Measurements from ENCODE around the gene DGLUCY.
A peak's percentile ranks its signal among the peaks of the same experiment; 100 is the strongest.
"Not testable (repeated sequence)": the region's sequence is repeated elsewhere in the genome, so short reads cannot be mapped to it uniquely, and the experiment has no call there.

The DGLUCY gene

DNA sequence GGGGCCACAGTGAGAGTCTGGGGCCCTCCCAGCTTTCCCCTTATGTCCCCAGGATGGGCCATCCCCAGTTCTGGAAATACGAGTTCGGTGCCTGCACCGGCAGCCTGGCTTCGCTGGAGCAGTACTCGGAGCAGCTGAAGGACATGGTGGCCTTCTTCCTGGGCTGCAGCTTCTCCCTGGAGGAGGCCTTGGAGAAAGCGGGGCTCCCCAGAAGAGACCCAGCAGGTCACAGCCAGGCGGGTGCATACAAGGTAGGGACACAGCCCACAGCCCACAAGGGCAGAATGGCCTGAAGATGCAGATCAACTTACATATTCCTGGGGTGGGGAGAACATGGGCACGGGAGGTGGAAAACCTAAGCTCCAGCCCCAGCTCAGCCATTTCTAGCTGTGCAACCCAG is 56.1 kb downstream of the DGLUCY start:
- DNase-seq = no peak

- DNase-seq = no peak
Measured at GRCh38 chr14:91170504-91171121, 56.7 kb downstream of the DGLUCY start.

DNA sequence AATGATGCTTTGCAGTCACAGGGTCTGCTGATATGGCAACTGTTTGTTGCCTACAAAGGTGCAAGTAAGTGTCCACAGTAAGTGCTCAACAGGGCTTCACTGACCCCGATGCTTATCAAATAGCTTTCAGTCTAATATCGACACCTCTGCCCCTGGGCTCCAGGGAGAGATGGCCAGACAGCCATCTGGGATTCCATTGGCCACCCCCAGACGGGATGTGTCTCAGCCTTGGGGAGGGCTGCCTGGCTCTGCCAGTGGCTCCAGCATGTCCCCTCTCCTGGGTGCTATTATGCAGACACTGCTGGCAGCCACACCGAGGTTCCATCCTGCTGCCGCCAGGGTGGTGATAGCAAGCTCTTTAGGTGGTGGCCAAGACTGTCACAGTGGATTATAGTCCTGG is 57.4 kb downstream of the DGLUCY start:
- DNase-seq = no peak

DNA sequence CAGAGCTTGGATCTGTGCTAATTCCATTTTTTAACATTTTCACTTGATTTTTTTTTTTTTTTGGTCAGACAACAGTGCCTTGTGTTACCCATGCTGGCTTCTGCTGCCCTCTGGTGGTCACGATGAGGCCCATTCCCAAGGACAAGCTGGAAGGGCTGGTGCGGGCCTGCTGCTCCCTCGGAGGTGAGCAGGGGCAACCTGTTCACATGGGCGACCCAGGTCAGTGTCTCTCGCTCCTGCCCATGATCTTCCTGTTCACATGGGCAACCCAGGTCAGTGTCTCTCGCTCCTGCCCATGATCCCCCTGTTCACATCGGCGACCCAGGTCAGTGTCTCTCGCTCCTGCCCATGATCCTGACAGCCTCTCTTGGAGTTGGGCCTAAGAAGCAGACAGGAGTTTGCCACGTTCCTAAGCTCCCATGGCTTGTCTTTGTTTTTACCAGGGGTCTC is 59.4 kb downstream of the DGLUCY start:
- peak; percentile 72 to 86 (median 78) for DNase-seq

DNA sequence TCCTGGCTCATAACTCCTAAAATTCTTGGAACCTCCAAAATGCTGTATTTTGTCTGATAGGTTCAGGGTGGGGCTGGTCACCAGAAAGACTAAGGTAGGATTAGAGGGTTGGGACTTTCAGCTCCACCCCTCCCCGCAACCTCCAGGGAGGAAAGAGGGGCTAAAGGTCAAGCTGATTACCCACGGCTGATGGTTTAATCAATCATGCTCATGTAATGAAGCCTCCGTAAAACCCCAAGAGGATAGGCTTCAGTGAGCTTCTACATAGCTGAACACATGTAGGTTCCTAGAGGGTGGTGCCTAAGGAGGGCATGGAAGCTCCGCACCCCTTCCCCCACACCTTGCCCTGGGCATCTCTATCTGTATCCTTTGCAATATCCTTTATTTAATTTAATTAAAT is 60.0 kb downstream of the DGLUCY start:
- DNase-seq = no peak

- DNase-seq = peak; percentile 15 to 45 (median 44)
Measured at GRCh38 chr14:91175291-91176201, 61.7 kb downstream of the DGLUCY start.

- DNase-seq = peak; percentile 67 to 77 (median 74)
Measured at GRCh38 chr14:91177073-91178034, 63.5 kb downstream of the DGLUCY start.

GRCh38 chr14:91180611-91181010 is 66.7 kb downstream of the DGLUCY start:
- no peak for DNase-seq

DNA sequence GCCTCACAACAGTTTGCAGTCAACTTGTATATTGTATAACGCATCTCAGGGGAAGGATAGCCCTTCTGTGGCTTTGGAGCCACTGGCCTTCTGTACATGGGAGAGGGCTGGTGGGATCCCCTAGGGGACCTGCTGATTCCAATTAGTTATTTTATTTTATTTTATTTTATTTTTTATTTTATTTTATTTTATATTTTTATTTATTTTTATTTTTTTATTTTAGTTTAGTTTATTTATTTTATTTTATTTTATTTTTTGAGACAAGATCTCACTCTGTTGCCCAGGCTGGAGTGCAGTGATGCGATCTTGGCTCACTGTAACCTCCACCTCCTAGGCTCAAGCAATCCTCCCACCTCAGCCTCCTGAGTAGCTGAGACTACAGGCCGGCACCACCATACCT is 68.9 kb downstream of the DGLUCY start:
- DNase-seq = not testable (repeated sequence)

DNA sequence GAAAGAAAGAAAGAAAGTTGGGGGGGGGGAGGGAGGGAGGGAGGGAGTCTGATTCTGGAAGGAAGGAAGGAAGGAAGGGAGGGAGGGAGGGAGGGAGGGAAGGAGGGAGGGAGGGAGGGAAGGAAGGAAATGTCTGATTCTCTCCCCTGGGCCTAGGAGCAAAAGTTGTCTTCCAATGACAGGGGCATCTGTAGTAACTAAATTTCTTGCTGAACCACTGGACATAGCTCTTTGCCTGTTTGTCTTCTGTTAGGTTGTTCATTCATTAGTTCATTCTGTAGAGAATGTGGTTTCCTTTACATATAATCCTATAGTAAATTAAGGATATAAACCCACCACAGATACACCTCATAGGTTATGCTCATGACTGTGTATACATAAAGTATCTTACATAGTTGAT is 70.7 kb downstream of the DGLUCY start:
- DNase-seq = no peak

GRCh38 chr14:91185721-91186120 is 71.8 kb downstream of the DGLUCY start:
- DNase-seq = no peak

DNA sequence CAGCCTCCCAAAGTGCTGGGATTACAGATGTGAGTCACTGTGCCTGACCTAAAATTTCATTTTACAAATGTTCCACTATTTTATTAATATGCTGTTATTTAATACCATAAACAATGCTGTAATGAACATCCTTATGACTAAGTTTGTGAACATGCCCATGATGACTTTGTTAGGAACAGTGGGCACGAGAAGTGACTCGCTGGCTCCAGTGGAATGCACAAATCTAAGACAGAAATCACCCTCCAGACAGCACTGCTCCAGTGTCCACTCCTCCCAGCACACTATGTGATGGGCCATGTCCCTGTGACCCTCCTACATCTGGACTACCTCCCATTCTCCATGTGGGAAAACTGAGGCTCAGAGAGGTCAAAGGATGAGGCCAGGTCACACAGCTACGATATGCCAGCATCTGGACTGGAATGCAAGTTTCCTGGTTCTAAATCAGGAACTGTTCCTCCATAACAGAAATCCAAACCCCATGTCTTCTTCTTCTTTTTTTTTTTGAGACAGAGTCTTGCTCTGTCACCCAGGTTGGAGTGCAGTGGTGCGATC is 72.7 kb downstream of the DGLUCY start:
- no peak for DNase-seq

DNA sequence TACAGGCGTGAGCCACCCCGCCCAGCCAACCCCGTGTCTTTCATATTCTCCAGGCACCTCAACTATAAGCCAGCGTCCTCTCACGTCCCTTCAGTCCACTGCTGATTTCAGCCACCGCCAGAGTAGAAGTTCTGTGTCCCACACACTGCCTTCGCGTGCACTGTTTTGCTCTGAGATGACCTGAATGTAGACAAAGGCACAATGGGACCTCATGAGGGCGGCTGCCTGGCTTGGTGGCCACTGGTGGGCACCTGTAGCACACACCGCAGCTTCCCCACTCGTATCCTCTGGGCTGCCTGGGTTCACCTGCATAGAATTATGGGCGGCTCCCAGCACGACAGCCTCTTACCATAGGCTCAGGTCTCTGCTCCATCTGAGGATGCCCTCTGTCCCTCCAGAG is 73.4 kb downstream of the DGLUCY start:
- DNase-seq = no peak

DNA sequence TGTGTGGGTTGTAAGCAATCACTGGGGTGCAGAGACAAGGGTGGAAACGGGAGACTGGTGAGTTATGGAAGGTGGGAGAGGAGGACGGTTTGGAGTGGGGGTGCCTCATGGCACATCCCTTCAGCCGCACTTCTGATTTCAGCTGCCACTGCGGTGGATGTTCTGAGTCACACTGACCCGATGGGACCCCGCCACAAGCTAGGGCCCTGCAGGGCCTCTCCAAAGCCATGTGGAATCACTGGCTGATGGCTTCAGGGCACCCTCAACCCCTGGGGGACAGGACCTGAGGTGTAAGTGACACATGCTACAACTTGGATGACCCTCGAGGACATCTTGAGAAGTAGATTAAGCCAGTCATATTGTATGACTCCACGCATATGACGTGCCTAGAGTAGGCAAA is 77.0 kb downstream of the DGLUCY start:
- no peak for DNase-seq

GRCh38 chr14:91193069-91193468 is 79.2 kb downstream of the DGLUCY start:
- no peak for DNase-seq

GRCh38 chr14:91195881-91196280 is 82.0 kb downstream of the DGLUCY start:
- no peak for DNase-seq

- DNase-seq = no peak
Measured at GRCh38 chr14:91197631-91198030, 83.8 kb downstream of the DGLUCY start.

- DNase-seq = not testable (repeated sequence)
Measured at GRCh38 chr14:91200802-91201201, 86.9 kb downstream of the DGLUCY start.

DNA sequence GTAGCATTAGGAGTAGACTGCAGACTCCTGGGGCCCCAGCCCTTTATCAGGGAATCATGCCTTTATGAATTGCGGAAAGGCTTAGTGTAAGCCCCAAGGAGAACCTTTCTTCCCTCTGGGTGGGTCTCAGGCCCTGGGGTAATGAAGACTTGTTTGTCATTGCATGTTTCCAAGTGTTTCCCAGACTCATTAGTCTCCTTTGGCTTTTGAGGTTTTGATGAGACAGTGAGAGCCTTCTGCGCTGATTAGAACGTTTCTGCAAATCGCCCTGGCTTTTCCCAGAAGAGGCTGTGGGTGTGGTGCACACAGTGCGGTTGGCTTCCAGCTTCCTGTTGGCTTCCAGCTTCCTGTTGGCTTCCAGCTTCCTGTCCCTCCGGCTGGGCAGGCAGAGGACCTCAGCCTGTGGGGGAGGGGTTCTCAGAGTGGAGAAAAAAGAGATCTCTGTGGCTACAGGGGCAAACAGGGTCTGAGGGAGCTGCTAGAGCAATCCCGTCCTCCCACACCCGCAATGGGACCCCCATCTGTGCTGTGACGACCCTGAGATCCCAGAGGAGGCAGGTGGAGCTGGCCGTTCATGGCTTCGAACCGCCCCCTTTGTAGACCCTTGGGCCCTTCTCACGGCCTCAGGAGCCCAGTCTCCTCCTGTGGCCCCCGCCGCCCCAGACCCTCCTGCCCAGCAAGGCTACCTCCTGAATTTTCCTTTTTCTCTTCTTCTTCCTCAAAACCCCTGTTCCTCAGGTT is 88.5 kb downstream of the DGLUCY start:
- peak; percentile 18 to 57 (median 44) for DNase-seq

- no peak for DNase-seq
Measured at GRCh38 chr14:91204657-91205056, 90.8 kb downstream of the DGLUCY start.

DNA sequence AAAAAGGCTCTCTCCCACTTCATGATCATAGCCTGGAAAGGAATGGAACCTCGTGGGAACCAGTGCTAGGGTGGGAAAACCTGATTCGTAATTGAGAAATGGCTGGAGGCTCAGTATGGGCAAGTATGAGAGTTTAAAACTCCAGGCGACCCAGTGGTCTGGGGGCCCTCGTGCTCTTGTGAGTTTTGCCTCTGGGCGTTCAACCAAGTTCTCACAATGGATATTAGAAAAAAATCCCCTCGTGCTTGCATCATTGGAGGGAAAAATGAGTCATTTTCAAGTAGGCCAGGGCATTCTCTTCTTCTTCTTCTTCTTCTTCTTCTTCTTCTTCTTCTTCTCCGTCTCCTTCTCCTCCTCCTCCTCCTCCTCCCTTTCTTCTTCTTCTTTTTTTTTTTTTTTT is 91.6 kb downstream of the DGLUCY start:
- DNase-seq = peak in 3 of 4 experiments; percentile 21 to 47 (median 27)

GRCh38 chr14:91207008-91207407 is 93.1 kb downstream of the DGLUCY start:
- DNase-seq = no peak
